HuH-7 (cell line): ENCODE data around the gene LETM1.

Experiments
- DNase-seq: peaks from one replicate; pipeline ENCODE4 v3.0.0; 2011; ENCODE audit warnings: low spot score

Gene LETM1

GRCh38 chr4:1762264-1763010, 93.5 kb downstream of the LETM1 start:
- no peak for DNase-seq
